GM19452 (cell line): ENCODE data around the gene HIRA.
"Not testable (repeated sequence)": the region's sequence is repeated elsewhere in the genome, so short reads cannot be mapped to it uniquely, and the experiment has no call there.

Source experiments
- ATAC-seq: cut with Tn5 transposase; IDR thresholded peaks from one replicate; pipeline ENCODE4 v1.9.1; 2021; ENCODE audit not compliant: unreplicated experiment

Gene HIRA

GRCh38 chr22:19336133-19337075 is 95.1 kb downstream of the HIRA start:
- ATAC-seq = no peak

GRCh38 chr22:19331975-19332374 is 99.6 kb downstream of the HIRA start:
- ATAC-seq = no peak

- no peak for ATAC-seq
Observed at GRCh38 chr22:19331474-19331873, 100.1 kb downstream of the HIRA start.

GRCh38 chr22:19330865-19331418 is 100.6 kb downstream of the HIRA start:
- no peak for ATAC-seq

GRCh38 chr22:19330205-19330604 is 101.3 kb downstream of the HIRA start:
- not testable (repeated sequence) for ATAC-seq

- no peak for ATAC-seq
Observed at GRCh38 chr22:19329454-19329853, 102.1 kb downstream of the HIRA start.

- ATAC-seq = no peak
Observed at GRCh38 chr22:19325296-19325948, 106.1 kb downstream of the HIRA start.

- not testable (repeated sequence) for ATAC-seq
Observed at GRCh38 chr22:19323420-19323819, 108.1 kb downstream of the HIRA start.

GRCh38 chr22:19321757-19322156 is 109.8 kb downstream of the HIRA start:
- ATAC-seq = no peak

GRCh38 chr22:19320136-19320535 is 111.4 kb downstream of the HIRA start:
- not testable (repeated sequence) for ATAC-seq

GRCh38 chr22:19319281-19319680 is 112.3 kb downstream of the HIRA start:
- no peak for ATAC-seq

- no peak for ATAC-seq
Observed at GRCh38 chr22:19317865-19318264, 113.7 kb downstream of the HIRA start.

GRCh38 chr22:19307872-19308271 is 123.7 kb downstream of the HIRA start:
- ATAC-seq = no peak

- not testable (repeated sequence) for ATAC-seq
Observed at GRCh38 chr22:19306535-19306934, 125.0 kb downstream of the HIRA start.

GRCh38 chr22:19304547-19304946 is 127.0 kb downstream of the HIRA start:
- no peak for ATAC-seq

GRCh38 chr22:19303785-19304184 is 127.7 kb downstream of the HIRA start:
- ATAC-seq = no peak

- ATAC-seq = no peak
Observed at GRCh38 chr22:19295733-19296132, 135.8 kb downstream of the HIRA start.

GRCh38 chr22:19292458-19293230 is 138.9 kb downstream of the HIRA start:
- no peak for ATAC-seq

GRCh38 chr22:19291580-19292457 is 139.7 kb downstream of the HIRA start, which contains the start of gene CLTCL1:
Gene CLTCL1, minus strand, starts transcription at chr22:19291719. Its CDS starts 78 bp downstream, at chr22:19291641.
- no peak for ATAC-seq

- no peak for ATAC-seq
Observed at GRCh38 chr22:19291218-19291579, 140.3 kb downstream of the HIRA start.
